Panc1 (cell line): ENCODE results near the gene ST6GALNAC6.

Experiments
- POLR2AphosphoS5 ChIP-seq: IDR thresholded peaks from 2 replicates; pipeline ENCODE4 v1.6.1; 2012; ENCODE audit warnings: mild to moderate bottlenecking, low read depth, low read length, moderate library complexity
- TCF7L2 ChIP-seq: IDR thresholded peaks from 2 replicates; pipeline ENCODE4 v1.6.1; 2011; ENCODE audit warnings: mild to moderate bottlenecking, low read depth, low read length, inconsistent platforms
- TF ChIP-seq, protein P1 (sequence below): fragments of 450-650 bp; IDR thresholded peaks from 2 replicates; pipeline ENCODE4 v1.5.1; 2017; ENCODE audit warnings: mild to moderate bottlenecking
- TF ChIP-seq, protein P2 (sequence below), 2 experiments: IDR thresholded peaks; 2 replicates each; pipeline ENCODE4 v1.6.1; 2011 to 2012; ENCODE audit warnings: low read depth in 2 of 2, control low read depth in 1 of 2, low read length in 1 of 2, mild to moderate bottlenecking in 1 of 2, moderate library complexity in 1 of 2; ENCODE audit not compliant: insufficient read depth in 1 of 2

DNA sequence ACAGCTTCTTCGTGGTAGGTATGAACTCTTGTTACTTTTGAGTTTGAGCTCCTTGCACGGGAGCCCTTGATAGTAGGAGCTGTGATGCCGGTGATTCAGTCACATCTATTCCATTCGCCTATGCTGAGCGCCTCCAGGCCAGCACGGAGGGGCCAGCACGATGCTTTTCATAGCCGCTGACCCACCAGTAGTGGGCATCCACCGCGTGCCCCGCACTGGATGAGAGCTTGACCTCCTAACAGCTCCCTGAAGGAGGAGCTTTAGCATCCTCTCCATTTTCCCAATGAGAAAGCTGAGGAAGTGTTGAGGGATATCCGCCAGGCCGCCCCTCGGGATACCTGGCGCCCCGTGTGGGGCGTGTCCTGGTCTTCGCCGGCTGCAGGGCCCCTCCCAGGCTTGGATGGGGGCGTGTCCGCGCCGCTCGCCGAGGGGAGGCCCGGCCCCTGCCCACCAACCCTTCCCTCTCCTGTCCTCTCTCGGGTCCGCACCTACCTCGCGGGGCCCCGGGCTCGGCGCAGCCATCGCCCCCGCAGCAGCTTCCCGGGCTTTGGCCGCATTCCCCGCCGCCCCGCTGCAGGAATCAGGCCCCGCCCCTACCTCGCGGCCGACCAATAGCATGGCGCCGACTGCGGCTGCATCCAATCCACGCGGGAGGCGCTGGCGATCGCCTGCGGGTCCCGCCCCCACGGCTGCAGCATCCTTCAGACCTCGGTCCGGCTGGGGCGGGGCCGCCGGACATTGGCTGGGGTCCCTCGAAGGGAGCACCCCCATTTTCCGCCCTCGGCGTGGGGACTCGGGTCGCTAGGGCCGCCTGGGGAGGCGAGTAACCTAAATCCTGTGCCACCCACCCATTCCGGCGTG lies 31.1 kb upstream of the ST6GALNAC6 start, which contains the start of gene PIP5KL1:
- TF ChIP-seq, protein P1, sequence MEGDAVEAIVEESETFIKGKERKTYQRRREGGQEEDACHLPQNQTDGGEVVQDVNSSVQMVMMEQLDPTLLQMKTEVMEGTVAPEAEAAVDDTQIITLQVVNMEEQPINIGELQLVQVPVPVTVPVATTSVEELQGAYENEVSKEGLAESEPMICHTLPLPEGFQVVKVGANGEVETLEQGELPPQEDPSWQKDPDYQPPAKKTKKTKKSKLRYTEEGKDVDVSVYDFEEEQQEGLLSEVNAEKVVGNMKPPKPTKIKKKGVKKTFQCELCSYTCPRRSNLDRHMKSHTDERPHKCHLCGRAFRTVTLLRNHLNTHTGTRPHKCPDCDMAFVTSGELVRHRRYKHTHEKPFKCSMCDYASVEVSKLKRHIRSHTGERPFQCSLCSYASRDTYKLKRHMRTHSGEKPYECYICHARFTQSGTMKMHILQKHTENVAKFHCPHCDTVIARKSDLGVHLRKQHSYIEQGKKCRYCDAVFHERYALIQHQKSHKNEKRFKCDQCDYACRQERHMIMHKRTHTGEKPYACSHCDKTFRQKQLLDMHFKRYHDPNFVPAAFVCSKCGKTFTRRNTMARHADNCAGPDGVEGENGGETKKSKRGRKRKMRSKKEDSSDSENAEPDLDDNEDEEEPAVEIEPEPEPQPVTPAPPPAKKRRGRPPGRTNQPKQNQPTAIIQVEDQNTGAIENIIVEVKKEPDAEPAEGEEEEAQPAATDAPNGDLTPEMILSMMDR = no peak
- TF ChIP-seq, protein P2, sequence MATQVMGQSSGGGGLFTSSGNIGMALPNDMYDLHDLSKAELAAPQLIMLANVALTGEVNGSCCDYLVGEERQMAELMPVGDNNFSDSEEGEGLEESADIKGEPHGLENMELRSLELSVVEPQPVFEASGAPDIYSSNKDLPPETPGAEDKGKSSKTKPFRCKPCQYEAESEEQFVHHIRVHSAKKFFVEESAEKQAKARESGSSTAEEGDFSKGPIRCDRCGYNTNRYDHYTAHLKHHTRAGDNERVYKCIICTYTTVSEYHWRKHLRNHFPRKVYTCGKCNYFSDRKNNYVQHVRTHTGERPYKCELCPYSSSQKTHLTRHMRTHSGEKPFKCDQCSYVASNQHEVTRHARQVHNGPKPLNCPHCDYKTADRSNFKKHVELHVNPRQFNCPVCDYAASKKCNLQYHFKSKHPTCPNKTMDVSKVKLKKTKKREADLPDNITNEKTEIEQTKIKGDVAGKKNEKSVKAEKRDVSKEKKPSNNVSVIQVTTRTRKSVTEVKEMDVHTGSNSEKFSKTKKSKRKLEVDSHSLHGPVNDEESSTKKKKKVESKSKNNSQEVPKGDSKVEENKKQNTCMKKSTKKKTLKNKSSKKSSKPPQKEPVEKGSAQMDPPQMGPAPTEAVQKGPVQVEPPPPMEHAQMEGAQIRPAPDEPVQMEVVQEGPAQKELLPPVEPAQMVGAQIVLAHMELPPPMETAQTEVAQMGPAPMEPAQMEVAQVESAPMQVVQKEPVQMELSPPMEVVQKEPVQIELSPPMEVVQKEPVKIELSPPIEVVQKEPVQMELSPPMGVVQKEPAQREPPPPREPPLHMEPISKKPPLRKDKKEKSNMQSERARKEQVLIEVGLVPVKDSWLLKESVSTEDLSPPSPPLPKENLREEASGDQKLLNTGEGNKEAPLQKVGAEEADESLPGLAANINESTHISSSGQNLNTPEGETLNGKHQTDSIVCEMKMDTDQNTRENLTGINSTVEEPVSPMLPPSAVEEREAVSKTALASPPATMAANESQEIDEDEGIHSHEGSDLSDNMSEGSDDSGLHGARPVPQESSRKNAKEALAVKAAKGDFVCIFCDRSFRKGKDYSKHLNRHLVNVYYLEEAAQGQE (IDR thresholded peaks at IDR 0.05; ENCODE audit: insufficient read depth in 1 of 2, low read depth in 2 of 2, low read length in 1 of 2) = 0 out of 4 replicates have a peak, but pooled peaks of 1 of the 2 experiments have one; percentile 42
- no peak for TF ChIP-seq TCF7L2
- peak; percentile 40 for TF ChIP-seq POLR2AphosphoS5
